WTC11 (cell line): ENCODE data around the gene C5AR1. TPM values are rescaled to one million over a fixed set of nuclear protein-coding genes. Genes with fewer than 3 reads are reported as not detected.
A peak's percentile ranks its signal among the peaks of the same experiment; 100 is the strongest.

Experiments
- ATAC-seq: fragments of 200-7000 bp; cut with Tn5 transposase; 2 replicates; pipeline ENCODE4 v1.10.0; 2021; ENCODE audit warnings: mild to moderate bottlenecking, moderate library complexity
- CTCF ChIA-PET: fragments of 300-600 bp; sonication (Branson Sonifier 250); formaldehyde crosslinking; loops from one replicate; lab custom pipeline; 2021; ENCODE audit warnings: antibody characterized with exemption; lab: Charles Lee
- POLR2A ChIA-PET: fragments of 350-600 bp; sonication (Branson Sonifier 250); formaldehyde crosslinking; loops from one replicate; lab custom pipeline; 2021; ENCODE audit warnings: antibody characterized with exemption; lab: Charles Lee
- DNase-seq: peaks from one replicate; pipeline ENCODE4 v3.0.0; 2021; ENCODE audit warnings: low spot score
- H3K27ac Mint-ChIP-seq: 2 replicates; pipeline ENCODE4 v1.8.0; 2021; ENCODE audit warnings: mixed read lengths
- H3K27me3 Mint-ChIP-seq: 2 replicates; pipeline ENCODE4 v1.8.0; 2021; ENCODE audit warnings: low read depth, mild to moderate bottlenecking, moderate library complexity, mixed read lengths
- H3K36me3 Mint-ChIP-seq: 2 replicates; pipeline ENCODE4 v1.8.0; 2021; ENCODE audit warnings: mixed read lengths
- H3K4me1 Mint-ChIP-seq: 2 replicates; pipeline ENCODE4 v1.8.0; 2022; ENCODE audit warnings: mixed read lengths
- H3K4me3 Mint-ChIP-seq: 2 replicates; pipeline ENCODE4 v1.8.0; 2021; ENCODE audit warnings: mild to moderate bottlenecking, moderate library complexity, mixed read lengths
- H3K9me3 Mint-ChIP-seq: 2 replicates; pipeline ENCODE4 v1.8.0; 2021; ENCODE audit warnings: mixed read lengths
- ARID4B ChIP-seq: sonication (generic); formaldehyde crosslinking; IDR thresholded peaks from 2 replicates; pipeline ENCODE4 v1.8.0; 2023; ENCODE audit warnings: missing genetic modification reagents, mild to moderate bottlenecking, borderline replicate concordance
- ATF1 ChIP-seq: sonication (generic); formaldehyde crosslinking; IDR thresholded peaks from 2 replicates; pipeline ENCODE4 v1.8.1; 2023; ENCODE audit warnings: mild to moderate bottlenecking, moderate library complexity, missing genetic modification reagents
- CTCF ChIP-seq: fragments of 200-600 bp; IDR thresholded peaks from 2 replicates; pipeline ENCODE4 v1.8.0; 2022; ENCODE audit warnings: antibody characterized with exemption
- E2F1 ChIP-seq: sonication (generic); formaldehyde crosslinking; IDR thresholded peaks from 2 replicates; pipeline ENCODE4 v1.8.0; 2022; ENCODE audit warnings: mild to moderate bottlenecking, missing genetic modification reagents
- E2F5 ChIP-seq: sonication (generic); formaldehyde crosslinking; IDR thresholded peaks from 2 replicates; pipeline ENCODE4 v1.8.1; 2022; ENCODE audit warnings: mild to moderate bottlenecking, moderate library complexity, missing genetic modification reagents
- ERG ChIP-seq: fragments of 250-450 bp; sonication (Bioruptor Pico); IDR thresholded peaks from 2 replicates; pipeline ENCODE4 v1.8.0; 2021; ENCODE audit warnings: mild to moderate bottlenecking
- IRF2 ChIP-seq: sonication (generic); formaldehyde crosslinking; IDR thresholded peaks from 2 replicates; pipeline ENCODE4 v1.8.0; 2022; ENCODE audit warnings: low read depth, missing genetic modification reagents, borderline replicate concordance
- NFATC4 ChIP-seq: fragments of 250-450 bp; sonication (Bioruptor Pico); IDR thresholded peaks from 2 replicates; pipeline ENCODE4 v1.9.0; 2021; ENCODE audit warnings: mild to moderate bottlenecking
- NR1H2 ChIP-seq: sonication (generic); formaldehyde crosslinking; IDR thresholded peaks from 2 replicates; pipeline ENCODE4 v1.9.0; 2021; ENCODE audit warnings: mild to moderate bottlenecking, moderate library complexity, missing genetic modification reagents
- NR2C2 ChIP-seq: sonication (generic); formaldehyde crosslinking; IDR thresholded peaks from 2 replicates; pipeline ENCODE4 v1.8.0; 2022; ENCODE audit warnings: mild to moderate bottlenecking, missing genetic modification reagents
- RELA ChIP-seq: sonication (generic); formaldehyde crosslinking; IDR thresholded peaks from 2 replicates; pipeline ENCODE4 v1.8.1; 2022; ENCODE audit warnings: missing genetic modification reagents, mild to moderate bottlenecking, borderline replicate concordance
- STAT6 ChIP-seq: sonication (generic); formaldehyde crosslinking; conservative IDR thresholded peaks from 2 replicates; pipeline ENCODE4 v1.8.1; 2023; ENCODE audit warnings: mild to moderate bottlenecking, low read depth, missing genetic modification reagents, moderate library complexity
- TEAD4 ChIP-seq: sonication (generic); formaldehyde crosslinking; IDR thresholded peaks from 2 replicates; pipeline ENCODE4 v1.8.0; 2022; ENCODE audit warnings: mild to moderate bottlenecking, missing genetic modification reagents
- ZNF232 ChIP-seq: sonication (generic); formaldehyde crosslinking; IDR thresholded peaks from 2 replicates; pipeline ENCODE4 v1.8.0; 2022; ENCODE audit warnings: mild to moderate bottlenecking, missing genetic modification reagents
- ZNF396 ChIP-seq: fragments of 250-450 bp; sonication (Bioruptor Pico); IDR thresholded peaks from 2 replicates; pipeline ENCODE4 v1.8.0; 2021; ENCODE audit warnings: mild to moderate bottlenecking, moderate library complexity, borderline replicate concordance
- ZNF532 ChIP-seq: fragments of 250-450 bp; sonication (Bioruptor Pico); IDR thresholded peaks from 2 replicates; pipeline ENCODE4 v1.9.0; 2021; ENCODE audit warnings: mild to moderate bottlenecking, borderline replicate concordance
- ZNF671 ChIP-seq: fragments of 250-450 bp; sonication (Bioruptor Pico); IDR thresholded peaks from 2 replicates; pipeline ENCODE4 v1.8.0; 2021; ENCODE audit warnings: mild to moderate bottlenecking
- total RNA-seq: library from RNA; stranded (reverse); gene quantifications from 3 replicates; pipeline ENCODE4 v1.2.3, GENCODE V29; 2021

C5AR1 gene
- total RNA-seq, 1 experiment from 2014 or later, result 0.28 TPM

- Mint-ChIP-seq H3K4me1 (peaks cover 12% of the 10 kb centered on the region), H3K4me3 (no peak overlapping the region), H3K36me3 (peaks cover 38% of the 10 kb centered on the region), H3K9me3 (no peaks in the 10 kb centered on the region), H3K27me3 (peaks cover 4% of the 10 kb centered on the region), H3K27ac (no peak overlapping the region; the same call in 1 of the 2 replicates)
- TF ChIP-seq ZNF532, result no peak
- TF ChIP-seq NR1H2 (CRISPR knock-in tag), result no peak
- no peak for TF ChIP-seq IRF2 (CRISPR knock-in tag)
- TF ChIP-seq ZNF671 (CRISPR knock-in tag), result no peak
- no peak for TF ChIP-seq ATF1
- TF ChIP-seq STAT6 (CRISPR knock-in tag), result no peak
- TF ChIP-seq CTCF, result no peak
- no peak for TF ChIP-seq NFATC4 (CRISPR knock-in tag)
- TF ChIP-seq ZNF396 (CRISPR knock-in tag), result no peak
- no peak for TF ChIP-seq E2F1 (CRISPR knock-in tag)
- CTCF ChIA-PET, result no interaction called here
- ATAC-seq, result no peak
- POLR2A ChIA-PET, result no interaction called here
- no peak for DNase-seq
Measured at GRCh38 chr19:47270408-47270807, 39.3 kb upstream of the C5AR1 start.

- CTCF ChIA-PET, result interaction anchor here (0.6 to 1.9 kb wide), 5 partner anchors 10 to 77 kb away, joined by 3 to 7 read pairs (median 5); partner anchors contain the start of gene DHX34
- peak overlapping the region; percentile 91; the same call in 1 of the 2 replicates for H3K4me3 Mint-ChIP-seq
- H3K27ac Mint-ChIP-seq, result no peak overlapping the region
- no peak for ATAC-seq
- peaks cover 16% of the 10 kb centered on the region for H3K4me1 Mint-ChIP-seq
- POLR2A ChIA-PET, result interaction anchor here (0.6 to 1.5 kb wide), 6 partner anchors 15 to 425 kb away, joined by 3 to 11 read pairs (median 3); partner anchors contain the start of genes CCDC9 and DHX34
- no peak for DNase-seq
- peaks cover 17% of the 10 kb centered on the region for H3K27me3 Mint-ChIP-seq
- H3K36me3 Mint-ChIP-seq, result peaks cover 26% of the 10 kb centered on the region
- no peaks in the 10 kb centered on the region for H3K9me3 Mint-ChIP-seq
- TF ChIP-seq E2F5 (CRISPR knock-in tag), result no peak
- TF ChIP-seq NR2C2 (CRISPR knock-in tag), result no peak
- TF ChIP-seq TEAD4 (CRISPR knock-in tag), result no peak
- TF ChIP-seq ARID4B (CRISPR knock-in tag), result no peak
- TF ChIP-seq ERG (CRISPR knock-in tag), result no peak
- TF ChIP-seq IRF2 (CRISPR knock-in tag), result no peak
- no peak for TF ChIP-seq RELA (CRISPR knock-in tag)
- no peak for TF ChIP-seq ZNF232
Measured at GRCh38 chr19:47271949-47272348, 37.7 kb upstream of the C5AR1 start.
